ENCODE results near the gene DNM3.

DNM3 gene

DNA sequence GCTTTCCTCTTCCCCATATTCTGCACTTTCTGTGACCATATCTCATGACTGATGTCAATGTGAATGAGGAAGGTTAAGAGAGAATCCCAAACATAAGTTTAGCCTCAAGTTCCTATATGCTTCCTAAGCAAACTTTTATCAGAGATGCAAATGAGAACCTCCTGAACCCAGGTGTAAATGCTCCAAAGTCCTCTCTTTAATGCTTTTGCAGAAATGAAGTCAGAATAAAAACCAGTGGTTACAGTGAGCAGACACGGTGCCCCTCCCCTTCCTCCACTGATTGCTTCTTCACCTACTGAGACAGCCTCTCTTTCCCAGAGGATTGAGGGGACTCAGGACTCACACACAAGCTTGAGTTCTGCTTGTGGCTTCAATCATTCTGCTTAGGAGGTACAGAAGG is 614.2 kb downstream of the DNM3 start:
- TF ChIP-seq CTCF (IDR thresholded peaks at IDR 0.05; ENCODE audit: low read depth, low read length, missing control alignments), result no peak
- H3K4me3 ChIP-seq (replicated peaks; ENCODE audit: low read depth, low read length), result no peak overlapping the region
- DNase-seq (ENCODE audit: extremely low read depth, low read depth), result no peak

- no peak overlapping the region for H3K4me3 ChIP-seq (replicated peaks; ENCODE audit: low read depth, low read length)
- DNase-seq (ENCODE audit: extremely low read depth, low read depth), result no peak
- TF ChIP-seq CTCF (IDR thresholded peaks at IDR 0.05; ENCODE audit: low read depth, low read length, missing control alignments), result no peak
These were observed 615.1 kb downstream of the DNM3 start for GRCh38 chr1:172456344-172456769.

DNA sequence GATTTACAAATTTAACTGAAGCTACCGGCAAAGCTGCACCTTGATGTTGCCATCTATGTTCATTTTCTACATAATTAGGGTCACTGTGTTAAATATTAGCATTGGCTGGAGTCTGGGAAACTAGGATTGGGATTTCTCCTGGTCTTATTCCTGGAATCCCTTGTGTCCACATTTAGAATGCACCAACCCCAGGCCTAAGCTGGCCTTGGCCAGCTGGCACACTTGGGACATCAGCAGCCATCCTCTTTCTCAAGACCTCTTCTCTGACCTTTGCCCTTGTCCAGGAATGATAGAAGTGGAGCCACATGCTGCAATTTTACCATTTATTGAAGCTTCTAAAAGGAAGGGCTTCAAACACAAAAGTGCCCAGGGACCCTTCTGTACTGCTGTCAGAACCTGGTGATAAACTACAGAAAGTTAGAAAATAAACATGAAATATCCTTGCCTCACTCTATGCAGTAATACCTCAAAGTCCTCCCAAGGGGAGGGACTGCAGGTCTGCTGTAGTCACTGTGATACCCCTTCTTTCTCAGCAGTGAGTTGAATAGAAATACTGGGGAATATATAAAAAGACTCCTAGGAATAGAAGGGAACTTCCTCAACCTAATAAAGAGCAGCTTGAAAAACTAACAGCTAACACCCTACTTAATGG is 616.3 kb downstream of the DNM3 start:
- no peak overlapping the region for H3K4me3 ChIP-seq (replicated peaks; ENCODE audit: low read depth, low read length)
- no peak for DNase-seq (ENCODE audit: extremely low read depth, low read depth)
- TF ChIP-seq CTCF (IDR thresholded peaks at IDR 0.05; ENCODE audit: low read depth, low read length, missing control alignments), result no peak

DNA sequence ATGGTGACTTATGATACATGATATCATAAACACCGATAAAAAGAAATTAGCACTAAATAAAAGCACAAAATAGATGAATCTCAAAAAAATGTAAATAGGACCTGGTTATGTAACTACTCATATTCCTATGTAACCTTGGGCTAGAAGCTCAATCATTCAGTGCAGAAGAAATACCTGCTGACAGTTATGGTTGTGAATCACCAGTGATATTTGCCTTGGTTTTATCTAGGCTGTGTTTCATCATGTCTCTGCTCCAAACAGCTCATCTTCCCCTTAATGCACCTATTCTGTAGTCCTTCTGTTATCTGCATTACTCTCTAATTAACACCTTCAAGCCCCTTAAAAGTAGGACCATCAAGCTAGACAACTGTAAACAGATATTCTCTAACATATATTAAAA is 618.9 kb downstream of the DNM3 start:
- no peak overlapping the region for H3K4me3 ChIP-seq (replicated peaks; ENCODE audit: low read depth, low read length)
- TF ChIP-seq CTCF (IDR thresholded peaks at IDR 0.05; ENCODE audit: low read depth, low read length, missing control alignments), result no peak
- no peak for DNase-seq (ENCODE audit: extremely low read depth, low read depth)

- H3K4me3 ChIP-seq (replicated peaks; ENCODE audit: low read depth, low read length), result no peak overlapping the region
- no peak for DNase-seq (ENCODE audit: extremely low read depth, low read depth)
- TF ChIP-seq CTCF (IDR thresholded peaks at IDR 0.05; ENCODE audit: low read depth, low read length, missing control alignments), result no peak
These were observed 619.6 kb downstream of the DNM3 start for GRCh38 chr1:172460887-172461315.
